Upper lobe of right lung (tissue), 1 donor: ENCODE data around the gene LAMC3. TPM values are rescaled to one million over a fixed set of nuclear protein-coding genes. Genes with fewer than 3 reads are reported as not detected.

Source experiments
- ATAC-seq: fragments of 200-7000 bp; cut with Tn5 transposase; one replicate; pipeline ENCODE4 v1.9.1; 2020; ENCODE audit warnings: mild to moderate bottlenecking, moderate library complexity
- DNase-seq: peaks from one replicate; pipeline ENCODE4 v3.0.0-alpha.2; 2020
- H3K27ac ChIP-seq: fragments of 200-600 bp; one replicate; pipeline ENCODE4 v1.8.0; 2022
- H3K27me3 ChIP-seq: fragments of 200-600 bp; one replicate; pipeline ENCODE4 v1.8.0; 2022; ENCODE audit warnings: mild to moderate bottlenecking
- H3K36me3 ChIP-seq: fragments of 200-600 bp; one replicate; pipeline ENCODE4 v1.8.0; 2022
- H3K4me1 ChIP-seq: fragments of 200-600 bp; one replicate; pipeline ENCODE4 v1.8.0; 2022
- H3K4me3 ChIP-seq: fragments of 200-600 bp; one replicate; pipeline ENCODE4 v1.8.0; 2022; ENCODE audit warnings: mild to moderate bottlenecking
- H3K9me3 ChIP-seq: fragments of 200-600 bp; one replicate; pipeline ENCODE4 v1.8.0; 2022
- CTCF ChIP-seq: fragments of 200-600 bp; IDR thresholded peaks from one replicate; pipeline ENCODE4 v1.8.0; 2022; ENCODE audit warnings: antibody characterized with exemption
- intact Hi-C: fragments of 100-400 bp; cut with DNase I; formaldehyde crosslinking; loops from one replicate; pipeline ENCODE4 v1.11.0; 2022
- total RNA-seq: library from RNA; stranded (reverse); fragmentation: NEBNext Ultra II Directional; extraction: Animal tissue kit (Norgen Biotek cat#: 25700); gene quantifications from one replicate; pipeline ENCODE4 v1.2.1, GENCODE V29; 2021
- donor health status: DM: no; HTN: yes; CAD: no; lungs with severe emphysema.

The LAMC3 gene
- total RNA-seq, 1 donor from 2014 or later: 28.5 TPM

GRCh38 chr9:130962418-130963316, 46.3 kb upstream of the LAMC3 start:
- H3K27ac ChIP-seq: no peak overlapping the region
- TF ChIP-seq CTCF: no peak
- peak; percentile 35 for ATAC-seq

GRCh38 chr9:130963337-130963908, 45.6 kb upstream of the LAMC3 start:
- intact Hi-C loops: no loop called here
- H3K27ac ChIP-seq: no peak overlapping the region
- no peak for ATAC-seq
- no peaks in the 10 kb centered on the region for H3K36me3 ChIP-seq
- H3K27me3 ChIP-seq: no peaks in the 10 kb centered on the region
- no peak overlapping the region for H3K4me3 ChIP-seq
- H3K4me1 ChIP-seq: no peaks in the 10 kb centered on the region
- no peak for DNase-seq
- no peak for TF ChIP-seq CTCF
- H3K9me3 ChIP-seq: no peaks in the 10 kb centered on the region

More at GRCh38 chr9:130962418-130963316, 46.3 kb upstream of the LAMC3 start:
- intact Hi-C loops: no loop called here
- Histone ChIP-seq H3K4me1 (no peaks in the 10 kb centered on the region), H3K27me3 (no peaks in the 10 kb centered on the region), H3K36me3 (no peaks in the 10 kb centered on the region), H3K4me3 (no peak overlapping the region), H3K9me3 (no peaks in the 10 kb centered on the region)
- no peak for DNase-seq

- Histone ChIP-seq H3K27me3 (no peaks in the 10 kb centered on the region), H3K4me3 (no peak overlapping the region), H3K4me1 (no peaks in the 10 kb centered on the region), H3K27ac (no peak overlapping the region), H3K36me3 (no peaks in the 10 kb centered on the region), H3K9me3 (no peaks in the 10 kb centered on the region)
- no peak for ATAC-seq
- no peak for TF ChIP-seq CTCF
- intact Hi-C loops: no loop called here
- no peak for DNase-seq
These were observed 45.1 kb upstream of the LAMC3 start for GRCh38 chr9:130963916-130964315.

GRCh38 chr9:130965680-130966079, 43.3 kb upstream of the LAMC3 start:
- H3K4me3 ChIP-seq: no peak overlapping the region
- TF ChIP-seq CTCF: no peak
- intact Hi-C loops: no loop called here

DNA sequence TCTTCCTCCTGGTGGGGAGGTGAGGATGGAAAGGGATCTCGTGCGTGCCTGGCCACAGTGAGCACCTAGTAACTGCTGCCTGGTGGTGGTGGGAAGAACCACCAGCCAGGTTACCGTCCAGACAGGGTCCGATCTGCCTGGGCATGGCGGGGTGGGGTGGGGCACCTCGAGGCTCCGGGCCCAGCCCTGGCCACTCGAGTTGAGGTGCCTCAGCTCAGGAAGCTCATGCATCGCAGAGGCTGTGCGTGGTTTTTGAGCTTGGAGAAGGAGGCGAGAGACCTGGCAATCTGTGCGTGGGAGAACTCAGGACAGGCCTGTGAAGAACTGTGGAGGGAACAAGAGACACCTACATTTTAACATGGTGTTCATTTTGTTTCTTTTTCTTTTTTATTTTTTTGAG, 38.9 kb upstream of the LAMC3 start:
- TF ChIP-seq CTCF: no peak
- no peaks in the 10 kb centered on the region for H3K4me1 ChIP-seq
- no peak for DNase-seq
- no peaks in the 10 kb centered on the region for H3K36me3 ChIP-seq
- H3K9me3 ChIP-seq: no peaks in the 10 kb centered on the region
- no peak for ATAC-seq
- H3K27me3 ChIP-seq: peaks cover 9% of the 10 kb centered on the region
- H3K27ac ChIP-seq: no peak overlapping the region
- no peak overlapping the region for H3K4me3 ChIP-seq
- intact Hi-C loops: no loop called here

More at GRCh38 chr9:130965680-130966079, 43.3 kb upstream of the LAMC3 start:
- H3K4me1 ChIP-seq: no peaks in the 10 kb centered on the region
- no peaks in the 10 kb centered on the region for H3K27me3 ChIP-seq
- H3K9me3 ChIP-seq: no peaks in the 10 kb centered on the region
- DNase-seq: no peak
- no peak overlapping the region for H3K27ac ChIP-seq
- H3K36me3 ChIP-seq: no peaks in the 10 kb centered on the region
- no peak for ATAC-seq
